ENCODE data around the gene OR10A2.
"Not testable (repeated sequence)": the region's sequence is repeated elsewhere in the genome, so short reads cannot be mapped to it uniquely, and the experiment has no call there.

Gene OR10A2

GRCh38 chr11:6888830-6889229 lies 26.0 kb downstream of the OR10A2 start:
- DNase-seq, result no peak

- no peak for DNase-seq
These were observed 27.0 kb downstream of the OR10A2 start for GRCh38 chr11:6889835-6890234.

- DNase-seq, result no peak
These were observed 29.5 kb downstream of the OR10A2 start, which contains the start of gene OR2D2 for GRCh38 chr11:6892400-6892799. OR2D2 (minus strand) TSS chr11:6892500; CDS start chr11:6892500, 0 bp downstream.

- DNase-seq, result no peak
These were observed 31.2 kb downstream of the OR10A2 start for GRCh38 chr11:6894097-6894496.

- no peak for DNase-seq
These were observed 32.2 kb downstream of the OR10A2 start for GRCh38 chr11:6895010-6895409.

- no peak for DNase-seq
These were observed 36.1 kb downstream of the OR10A2 start for GRCh38 chr11:6898911-6899310.

- no peak for DNase-seq
These were observed 37.6 kb downstream of the OR10A2 start for GRCh38 chr11:6900327-6900999.

GRCh38 chr11:6904804-6905203 lies 41.9 kb downstream of the OR10A2 start:
- DNase-seq, result not testable (repeated sequence)

- no peak for DNase-seq
These were observed 48.5 kb downstream of the OR10A2 start for GRCh38 chr11:6911378-6911777.

GRCh38 chr11:6911948-6912347 lies 49.1 kb downstream of the OR10A2 start:
- DNase-seq, result no peak

- DNase-seq, result no peak
These were observed 56.8 kb downstream of the OR10A2 start for GRCh38 chr11:6919698-6920097.

- DNase-seq, result no peak
These were observed 57.8 kb downstream of the OR10A2 start, which contains the start of gene OR2D3 for GRCh38 chr11:6920702-6921101. OR2D3 (plus strand) TSS chr11:6921002; CDS start chr11:6921002, 0 bp downstream.

Measured in NCI-H226 (cell line).